Pancreas (tissue), 10 donors: ENCODE results near the gene RTP2. TPM values are rescaled to one million over a fixed set of nuclear protein-coding genes. Genes with fewer than 3 reads are reported as not detected.

ENCODE experiments used
- ATAC-seq, 4 donors: fragments of 200-7000 bp; cut with Tn5 transposase; one replicate each; pipeline versions ENCODE4 v1.8.0 to v1.9.1; 2020; ENCODE audit warnings: mild to moderate bottlenecking in 4 of 4, moderate library complexity in 4 of 4
- DNase-seq, 6 donors: peaks; one replicate each; pipeline ENCODE4 v3.0.0-alpha.2; 2020
- FAIRE-seq: peaks from 2 replicates; lab custom pipeline; 2012; peaks lifted over from hg19 to GRCh38; lab: Jason Lieb, UNC
- H3K27ac ChIP-seq, 4 donors: fragments of 200-600 bp; sonication (generic); 1 replicate in 3 of 4; 2 replicates in 1 of 4; pipeline versions ENCODE4 v1.5.0 to v1.8.0; 2020
- H3K27me3 ChIP-seq, 4 donors: fragments of 200-600 bp; one replicate each; pipeline ENCODE4 v1.8.0; 2021
- H3K36me3 ChIP-seq, 3 donors: fragments of 200-600 bp; sonication (generic) in 1 of 3; one replicate each; pipeline versions ENCODE4 v1.5.0 to v1.8.0; 2020 to 2021
- H3K4me1 ChIP-seq, 3 donors: fragments of 200-600 bp; one replicate each; pipeline ENCODE4 v1.8.0; 2021
- H3K4me3 ChIP-seq, 4 donors: fragments of 200-600 bp; sonication (generic) in 2 of 4; one replicate each; pipeline versions ENCODE4 v1.5.0 to v1.8.0; 2020 to 2021
- H3K9me3 ChIP-seq, 4 donors: fragments of 200-600 bp; one replicate each; pipeline ENCODE4 v1.8.0; 2021
- CTCF ChIP-seq, 4 donors: fragments of 200-600 bp; sonication (generic) in 3 of 4; IDR thresholded peaks; one replicate each; pipeline versions ENCODE4 v1.5.0 to v1.8.0; 2021; ENCODE audit warnings: antibody characterized with exemption in 4 of 4
- WGBS, 2 donors: extraction: QIAGEN DNeasy Blood & Tissue Kit; methylation state at CpG; one replicate each; pipeline ENCODE4 v1.1.7; 2013; 5-methylcytosine and 5-hydroxymethylcytosine counted together
- intact Hi-C, 3 donors: fragments of 100-400 bp; cut with DNase I; formaldehyde crosslinking; loops; one replicate each; pipeline versions ENCODE4 v1.11.1 to v1.14.2; 2022
- polyA plus RNA-seq, 2 donors: library from polyadenylated mRNA; stranded (reverse); fragments of 200-250 nt; gene quantifications; one replicate each; pipeline ENCODE4 v1.2.3, GENCODE V29; 2013
- total RNA-seq, 6 donors: library from RNA; stranded (reverse); fragmentation: NEBNext Ultra II Directional in 4 of 6; extraction: Animal tissue kit (Norgen Biotek cat#: 25700) in 4 of 6; gene quantifications; one replicate each; pipeline versions ENCODE4 v1.2.1 to v1.2.4, GENCODE V29; 2021 to 2023
- donor health status: healthy with polysubstance abuse.
- donor health status: DM: no; HTN: no; CAD: no; lungs with moderate emphysema.
- donor health status: DM: no; HTN: no; CAD: no.
- donor health status: control.
- donor health status: control.
- donor health status: Bipolar disorder and iron deficiency.
- donor health status: DM: yes; HTN: yes; CAD: no.
- donor health status: DM: no; HTN: no; CAD: no.
- donor health status: DM: no; HTN: no; CAD: no.
- donor health status: DM: yes; HTN: yes; CAD: no.

Gene RTP2
- total and polyA plus RNA-seq, 8 donors, result not detected

DNA sequence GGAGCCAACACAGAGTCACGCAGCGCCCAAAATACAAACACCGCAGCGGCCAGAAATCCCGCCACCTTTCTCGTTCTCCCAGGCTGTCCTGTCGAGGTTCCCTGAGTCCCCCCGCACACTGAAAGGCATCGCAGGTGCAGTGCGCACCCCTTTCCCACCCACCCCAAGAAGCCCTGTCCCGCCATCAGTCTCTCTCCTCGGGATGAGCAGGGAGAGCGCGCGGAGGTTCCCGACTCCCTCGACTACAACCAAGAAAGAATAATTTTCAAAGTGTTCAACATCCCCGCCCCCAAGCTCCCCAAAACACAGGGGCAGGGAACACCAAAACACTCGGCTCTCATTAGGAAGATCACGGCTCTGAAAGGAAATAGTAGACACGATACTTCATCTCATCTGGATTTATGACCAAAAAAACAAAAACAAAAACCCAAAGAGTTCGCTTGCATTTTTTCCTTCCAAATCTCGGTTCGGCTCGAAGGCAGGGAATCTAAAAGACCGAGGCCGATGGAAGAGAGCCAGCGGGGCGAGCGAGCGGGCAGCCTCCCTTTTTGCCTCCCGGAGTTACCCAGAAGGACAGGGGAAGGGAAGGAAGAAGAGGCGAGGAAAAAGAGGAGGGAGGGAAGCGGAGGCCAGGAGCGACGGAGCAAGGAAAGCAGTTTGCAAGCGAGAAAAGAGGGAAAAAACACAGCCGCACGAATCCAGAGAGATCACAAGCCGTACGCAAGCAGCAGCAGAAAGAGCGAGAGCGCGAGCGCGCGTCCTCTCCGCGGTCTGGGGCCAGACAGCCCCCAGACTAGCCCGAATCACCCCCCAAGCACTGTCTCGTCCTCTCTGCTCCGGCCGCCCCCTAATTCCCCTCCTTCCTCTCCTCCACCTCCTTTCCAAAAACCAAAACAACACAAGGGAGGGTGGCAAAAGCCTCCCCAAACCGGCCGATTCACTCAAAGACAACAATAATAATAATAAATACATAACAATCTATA lies 42.1 kb upstream of the RTP2 start:
- Histone ChIP-seq H3K9me3 (no peaks in the 10 kb centered on the region), H3K4me3 (peak overlapping the region; percentile 56 to 80 (median 74)), H3K27ac (peak overlapping the region; percentile 99), H3K27me3 (no peaks in the 10 kb centered on the region), H3K4me1 (peaks cover 11 to 29% (median 25%) of the 10 kb centered on the region in 3 donors), H3K36me3 (no peaks in the 10 kb centered on the region)
- 0% methylated on average over 55 of the region's 55 CpGs for WGBS, 2 donors
- intact Hi-C loops, result loop anchor here in 1 of 3 donors (10.0 kb wide), 2 partner anchors 300 to 550 kb away; no protein-coding TSS in a partner anchor
- DNase-seq, result peak; percentile 57 to 83 (median 68)
- no peak for FAIRE-seq
- peak; percentile 15 to 38 (median 26) for ATAC-seq
- TF ChIP-seq CTCF (IDR thresholded peaks at IDR 0.05), result no peak

- peak in 2 of 4 donors; percentile 1 to 2 for ATAC-seq
- WGBS, 2 donors, result 1 to 2% methylated on average over 45 of the region's 45 CpGs
- Histone ChIP-seq H3K9me3 (no peaks in the 10 kb centered on the region), H3K27me3 (no peaks in the 10 kb centered on the region), H3K4me1 (peaks cover 7 to 21% (median 20%) of the 10 kb centered on the region in 3 donors), H3K27ac (peak overlapping the region; percentile 99), H3K4me3 (peak overlapping the region; percentile 56 to 80 (median 74)), H3K36me3 (no peaks in the 10 kb centered on the region)
- peak; percentile 44 to 83 (median 68) for DNase-seq
- FAIRE-seq, result no peak
- no peak for TF ChIP-seq CTCF (IDR thresholded peaks at IDR 0.05)
- intact Hi-C loops, result loop anchor here in 1 of 3 donors (10.0 kb wide), 2 partner anchors 301 to 551 kb away; no protein-coding TSS in a partner anchor
Observed at GRCh38 chr3:187743195-187744141, 41.1 kb upstream of the RTP2 start.

DNA sequence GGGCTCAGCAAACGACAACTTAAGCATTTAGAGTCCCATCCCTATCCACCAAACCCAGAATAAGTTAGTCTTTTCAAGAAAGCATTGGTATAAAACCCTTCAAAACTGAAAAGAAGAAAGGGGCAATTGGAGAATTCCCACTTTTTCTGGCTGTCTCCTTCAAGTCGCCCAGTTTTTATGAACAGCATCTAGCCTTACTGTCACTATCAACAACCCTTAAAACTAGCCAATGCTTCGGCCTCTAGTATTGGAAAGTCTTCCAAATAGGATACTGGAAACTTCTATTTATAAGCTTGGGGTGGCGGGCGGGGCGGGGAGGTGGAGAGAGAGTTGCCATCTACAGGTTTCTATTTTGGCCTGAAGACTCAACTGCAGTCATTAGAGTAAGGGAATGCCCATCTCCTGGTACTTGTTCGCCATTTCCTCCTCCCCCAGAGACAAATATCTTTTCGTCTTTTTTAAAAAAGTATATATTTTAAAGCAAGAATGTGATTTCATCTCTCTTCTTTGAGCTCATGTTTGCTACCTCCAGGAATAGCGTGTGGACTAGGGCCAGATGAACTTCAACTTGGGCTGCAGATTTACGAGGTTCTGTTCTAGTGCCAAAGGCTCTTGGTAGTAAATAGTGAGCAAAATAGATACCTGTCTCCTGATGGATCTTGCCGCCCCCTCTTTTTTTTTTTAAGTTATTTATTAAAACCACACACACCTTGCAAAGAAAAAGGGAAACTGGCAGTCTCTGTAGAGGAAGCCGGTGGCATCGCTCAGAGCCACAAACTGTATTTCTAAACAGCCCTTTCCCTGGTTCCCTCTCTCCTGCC lies 40.2 kb upstream of the RTP2 start:
- no peaks in the 10 kb centered on the region for H3K36me3 ChIP-seq
- DNase-seq (peak in 1 of 6 donors; percentile 38), FAIRE-seq (no peak), ATAC-seq (no peak)
- intact Hi-C loops, result loop anchor here in 1 of 3 donors (10.0 kb wide), 2 partner anchors 302 to 552 kb away; no protein-coding TSS in a partner anchor
- H3K27ac ChIP-seq, result peak overlapping the region; percentile 99
- peaks cover 7 to 12% (median 11%) of the 10 kb centered on the region in 3 donors for H3K4me1 ChIP-seq
- H3K27me3 ChIP-seq, result no peaks in the 10 kb centered on the region
- 22 to 26% methylated on average over 13 of the region's 13 CpGs for WGBS, 2 donors
- H3K9me3 ChIP-seq, result no peaks in the 10 kb centered on the region
- TF ChIP-seq CTCF (IDR thresholded peaks at IDR 0.05), result peak in 1 of 4 donors; percentile 3
- peak overlapping the region; percentile 56 to 80 (median 74) for H3K4me3 ChIP-seq
